B cell (primary cell): ENCODE measurements around the gene IFNGR1. TPM values are rescaled to one million over a fixed set of nuclear protein-coding genes. Genes with fewer than 3 reads are reported as not detected.

ENCODE experiments used
- ATAC-seq: fragments of 200-7000 bp; cut with Tn5 transposase; one replicate; pipeline ENCODE4 v1.10.0; 2021; ENCODE audit warnings: low read depth, mild to moderate bottlenecking, moderate number of reproducible peaks, moderate library complexity
- CTCF ChIA-PET: fragments of 350-600 bp; sonication (Branson Sonifier 250); formaldehyde crosslinking; loops from one replicate; lab custom pipeline; 2021; ENCODE audit warnings: antibody characterized with exemption, inconsistent platforms; lab: Charles Lee
- POLR2A ChIA-PET: fragments of 350-600 bp; sonication (Branson Sonifier 250); formaldehyde crosslinking; loops from one replicate; lab custom pipeline; 2021; ENCODE audit warnings: antibody characterized with exemption; lab: Charles Lee
- DNase-seq: peaks from one replicate; pipeline ENCODE4 v3.0.0; 2013
- H2AFZ ChIP-seq: 2 replicates; pipeline ENCODE4 v1.6.1; 2012; ENCODE audit warnings: mild to moderate bottlenecking, low read depth, low read length; ENCODE audit not compliant: insufficient read depth, poor library complexity, severe bottlenecking
- H3K27ac ChIP-seq, 2 donors: 1 replicate in 1 of 2; 2 replicates in 1 of 2; pipeline ENCODE4 v1.5.1; 2012 to 2013; ENCODE audit warnings: low read length in 2 of 2, mild to moderate bottlenecking in 2 of 2, moderate library complexity in 1 of 2
- H3K27me3 ChIP-seq, 4 experiments: fragments of 200-600 bp in 1 of 4; sonication (generic) in 1 of 4; replicated peaks in 1 of 4; 1 replicate in 2 of 4; 2 replicates in 2 of 4; pipeline versions ENCODE4 v1.6.1 to v1.7.0; 2013 to 2016; ENCODE audit warnings: low read length in 3 of 4, mild to moderate bottlenecking in 2 of 4, mixed read lengths in 1 of 4, moderate library complexity in 1 of 4; ENCODE audit not compliant: insufficient read depth in 4 of 4, control insufficient read depth in 3 of 4; ENCODE audit errors: control extremely low read depth in 1 of 4
- H3K36me3 ChIP-seq, 2 experiments: replicated peaks in 1 of 2; 1 replicate in 1 of 2; 2 replicates in 1 of 2; pipeline versions ENCODE4 v1.6.1 to v1.7.1; 2013; ENCODE audit warnings: low read length in 1 of 2; ENCODE audit not compliant: insufficient read depth in 2 of 2, control insufficient read depth in 1 of 2; ENCODE audit errors: control extremely low read depth in 1 of 2, extremely low read depth in 1 of 2
- H3K4me1 ChIP-seq, 2 donors: fragments of 200-600 bp in 1 of 2; sonication (generic) in 1 of 2; 1 replicate in 1 of 2; 2 replicates in 1 of 2; pipeline versions ENCODE4 v1.5.1 to v1.6.1; 2013 to 2017; ENCODE audit warnings: low read length in 2 of 2; ENCODE audit not compliant: control insufficient read depth in 2 of 2, insufficient read depth in 2 of 2
- H3K4me2 ChIP-seq: replicated peaks from 2 replicates; pipeline ENCODE3; 2012; ENCODE audit warnings: mild to moderate bottlenecking, low read depth, low read length; ENCODE audit not compliant: poor library complexity, severe bottlenecking
- H3K4me3 ChIP-seq, 5 experiments: fragments of 200-600 bp in 1 of 5; sonication (generic) in 1 of 5; 1 replicate in 3 of 5; 2 replicates in 2 of 5; pipeline versions ENCODE4 v1.5.1 to v1.7.0; 2011 to 2016; ENCODE audit warnings: low read length in 4 of 5, mild to moderate bottlenecking in 4 of 5, low read depth in 2 of 5, control low read depth in 1 of 5, moderate library complexity in 1 of 5; ENCODE audit not compliant: insufficient read depth in 1 of 5; ENCODE audit errors: control extremely low read depth in 1 of 5, extremely low read depth in 1 of 5
- H3K79me2 ChIP-seq: fragments of 200-600 bp; sonication (generic); one replicate; pipeline ENCODE4 v1.6.0; 2016; ENCODE audit warnings: low read length; ENCODE audit not compliant: control insufficient read depth, insufficient read depth
- H3K9ac ChIP-seq: fragments of 200-600 bp; sonication (generic); 2 replicates; pipeline ENCODE4 v1.6.1; 2017; ENCODE audit warnings: mild to moderate bottlenecking, low read length, moderate library complexity
- H3K9me3 ChIP-seq, 3 donors: one replicate each; pipeline versions ENCODE4 v1.6.1 to v1.7.1; 2013; ENCODE audit warnings: low read length in 2 of 3; ENCODE audit not compliant: control insufficient read depth in 2 of 3, insufficient read depth in 1 of 3; ENCODE audit errors: control extremely low read depth in 1 of 3
- H4K20me1 ChIP-seq: 2 replicates; pipeline ENCODE4 v1.6.0; 2012; ENCODE audit warnings: mild to moderate bottlenecking, low read length; ENCODE audit not compliant: insufficient read depth, control insufficient read depth, poor library complexity, severe bottlenecking
- H3K27ac Mint-ChIP-seq: one replicate; pipeline ENCODE4 v1.8.0; 2021; ENCODE audit warnings: mixed read lengths
- H3K27me3 Mint-ChIP-seq: one replicate; pipeline ENCODE4 v1.8.0; 2021; ENCODE audit warnings: mixed read lengths
- H3K4me1 Mint-ChIP-seq: one replicate; pipeline ENCODE4 v1.8.0; 2021; ENCODE audit warnings: mixed read lengths
- H3K4me3 Mint-ChIP-seq: one replicate; pipeline ENCODE4 v1.8.0; 2021; ENCODE audit warnings: mixed read lengths
- H3K9me3 Mint-ChIP-seq: one replicate; pipeline ENCODE4 v1.8.0; 2022; ENCODE audit warnings: mixed read lengths; ENCODE audit not compliant: insufficient read depth
- EZH2 ChIP-seq: IDR thresholded peaks from 2 replicates; pipeline ENCODE4 v1.6.1; 2012; ENCODE audit warnings: borderline replicate concordance, low read depth, mild to moderate bottlenecking, moderate library complexity, low read length; ENCODE audit not compliant: insufficient read depth, poor library complexity, severe bottlenecking
- WGBS: methylation state at CpG from one replicate; pipeline ENCODE4 v1.1.5; 2013; ENCODE audit warnings: missing lambda C conversion rate; ENCODE audit not compliant: insufficient coverage; 5-methylcytosine and 5-hydroxymethylcytosine counted together
- intact Hi-C: fragments of 100-400 bp; cut with micrococcal nuclease; formaldehyde crosslinking; loops from one replicate; pipeline ENCODE4 v1.10.0; 2022
- polyA plus RNA-seq: library from polyadenylated mRNA; depleted of rRNA; stranded (reverse); fragments of >200 nt; gene quantifications from 2 replicates; pipeline ENCODE4 v1.2.3, GENCODE V29; 2012
- total RNA-seq, 2 donors: library from RNA; stranded (reverse); fragments of 120-200 nt in 1 of 2; gene quantifications; 1 replicate in 1 of 2; 2 replicates in 1 of 2; pipeline versions ENCODE4 v1.2.3 to v1.2.4, GENCODE V29; 2013 to 2022
- TF ChIP-seq, protein P1 (sequence below): fragments of 200-600 bp; IDR thresholded peaks from one replicate; pipeline ENCODE4 v1.8.0; 2022; ENCODE audit warnings: antibody characterized with exemption, mild to moderate bottlenecking

Gene IFNGR1
- total and polyA plus RNA-seq, 2 donors (not counting 1 experiment from before 2014, with no cell fraction given) = 24.5 to 48.2 TPM

- peak overlapping the region in 1 of 2 donors; percentile 10 for H3K27ac ChIP-seq
- no peaks in the 10 kb centered on the region for H3K36me3 ChIP-seq
- H2AFZ ChIP-seq = no peak overlapping the region
- TF ChIP-seq EZH2 = no peak
- TF ChIP-seq, protein P1, sequence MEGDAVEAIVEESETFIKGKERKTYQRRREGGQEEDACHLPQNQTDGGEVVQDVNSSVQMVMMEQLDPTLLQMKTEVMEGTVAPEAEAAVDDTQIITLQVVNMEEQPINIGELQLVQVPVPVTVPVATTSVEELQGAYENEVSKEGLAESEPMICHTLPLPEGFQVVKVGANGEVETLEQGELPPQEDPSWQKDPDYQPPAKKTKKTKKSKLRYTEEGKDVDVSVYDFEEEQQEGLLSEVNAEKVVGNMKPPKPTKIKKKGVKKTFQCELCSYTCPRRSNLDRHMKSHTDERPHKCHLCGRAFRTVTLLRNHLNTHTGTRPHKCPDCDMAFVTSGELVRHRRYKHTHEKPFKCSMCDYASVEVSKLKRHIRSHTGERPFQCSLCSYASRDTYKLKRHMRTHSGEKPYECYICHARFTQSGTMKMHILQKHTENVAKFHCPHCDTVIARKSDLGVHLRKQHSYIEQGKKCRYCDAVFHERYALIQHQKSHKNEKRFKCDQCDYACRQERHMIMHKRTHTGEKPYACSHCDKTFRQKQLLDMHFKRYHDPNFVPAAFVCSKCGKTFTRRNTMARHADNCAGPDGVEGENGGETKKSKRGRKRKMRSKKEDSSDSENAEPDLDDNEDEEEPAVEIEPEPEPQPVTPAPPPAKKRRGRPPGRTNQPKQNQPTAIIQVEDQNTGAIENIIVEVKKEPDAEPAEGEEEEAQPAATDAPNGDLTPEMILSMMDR = no peak
- peaks cover 7% of the 10 kb centered on the region for H3K9me3 Mint-ChIP-seq
- peak overlapping the region; percentile 70 for H3K27ac Mint-ChIP-seq
- peak overlapping the region in 1 of 5 experiments; percentile 8 for H3K4me3 ChIP-seq
- 73% methylated on average over 5 of the region's 8 CpGs for WGBS
- no peaks in the 10 kb centered on the region for H3K79me2 ChIP-seq
- no peaks in the 10 kb centered on the region for H3K27me3 ChIP-seq
- CTCF ChIA-PET = interaction anchor here (0.6 to 10.3 kb wide), 23 partner anchors 11 to 249 kb away, joined by 3 to 265 read pairs (median 5); no protein-coding TSS in a partner anchor
- DNase-seq (peak; percentile 32), ATAC-seq (peak; percentile 26)
- intact Hi-C loops = loop anchor here (1.0 to 10.0 kb wide), 8 partner anchors 14 to 202 kb away; partner anchors contain the start of gene IFNGR1
- H3K4me1 Mint-ChIP-seq = peaks cover 64% of the 10 kb centered on the region
- H3K9me3 ChIP-seq = peaks cover 0 to 26% (median 8%) of the 10 kb centered on the region in 3 donors
- H3K9ac ChIP-seq = peak overlapping the region; percentile 25
- peak overlapping the region; percentile 45 for H3K4me2 ChIP-seq
- H3K4me1 ChIP-seq = peaks cover 50 to 62% of the 10 kb centered on the region in 2 donors
- no peaks in the 10 kb centered on the region for H3K27me3 Mint-ChIP-seq
- H4K20me1 ChIP-seq = no peaks in the 10 kb centered on the region
- POLR2A ChIA-PET = interaction anchor here (1.2 to 2.1 kb wide), 3 partner anchors 60 to 72 kb away, joined by 3 to 6 read pairs (median 4); no protein-coding TSS in a partner anchor
- peak overlapping the region; percentile 53 for H3K4me3 Mint-ChIP-seq
Measured at GRCh38 chr6:137166247-137167098, 52.7 kb downstream of the IFNGR1 start.
